GM20431 (cell line): ENCODE measurements around the gene FAM168A.
"Not testable (repeated sequence)": the region's sequence is repeated elsewhere in the genome, so short reads cannot be mapped to it uniquely, and the experiment has no call there.

Experiments
- in situ Hi-C: fragments of 300-500 bp; cut with MseI, MboI; formaldehyde crosslinking; loops from one replicate; pipeline ENCODE4 v1.15.0; 2020; ENCODE audit warnings: low sequenced_read_pairs; ENCODE audit not compliant: unreplicated experiment

FAM168A gene

GRCh38 chr11:73445980-73446379, 151.9 kb downstream of the FAM168A start:
- in situ Hi-C loops: no loop called here

GRCh38 chr11:73439002-73439843, 158.7 kb downstream of the FAM168A start:
- in situ Hi-C loops: no loop called here

GRCh38 chr11:73436859-73437258, 161.1 kb downstream of the FAM168A start:
- in situ Hi-C loops: not testable (repeated sequence)

- in situ Hi-C loops: no loop called here
Observed at GRCh38 chr11:73431396-73431795, 166.5 kb downstream of the FAM168A start.

GRCh38 chr11:73430326-73430725, 167.6 kb downstream of the FAM168A start:
- in situ Hi-C loops: no loop called here

- in situ Hi-C loops: no loop called here
Observed at GRCh38 chr11:73429121-73429750, 168.7 kb downstream of the FAM168A start.

- in situ Hi-C loops: no loop called here
Observed at GRCh38 chr11:73428699-73429098, 169.2 kb downstream of the FAM168A start.

- in situ Hi-C loops: no loop called here
Observed at GRCh38 chr11:73428227-73428626, 169.7 kb downstream of the FAM168A start.

- in situ Hi-C loops: no loop called here
Observed at GRCh38 chr11:73426219-73426850, 171.6 kb downstream of the FAM168A start.

GRCh38 chr11:73425108-73425507, 172.8 kb downstream of the FAM168A start:
- in situ Hi-C loops: no loop called here

- in situ Hi-C loops: no loop called here
Observed at GRCh38 chr11:73423506-73423905, 174.4 kb downstream of the FAM168A start.

GRCh38 chr11:73422886-73423285, 175.0 kb downstream of the FAM168A start:
- in situ Hi-C loops: no loop called here

GRCh38 chr11:73420136-73420535, 177.8 kb downstream of the FAM168A start:
- in situ Hi-C loops: no loop called here

GRCh38 chr11:73416786-73417185, 181.1 kb downstream of the FAM168A start:
- in situ Hi-C loops: no loop called here

- in situ Hi-C loops: no loop called here
Observed at GRCh38 chr11:73415854-73416615, 181.9 kb downstream of the FAM168A start.

GRCh38 chr11:73414977-73415651, 182.8 kb downstream of the FAM168A start:
- in situ Hi-C loops: no loop called here

GRCh38 chr11:73413256-73413655, 184.7 kb downstream of the FAM168A start:
- in situ Hi-C loops: no loop called here

- in situ Hi-C loops: no loop called here
Observed at GRCh38 chr11:73412308-73412707, 185.6 kb downstream of the FAM168A start.

GRCh38 chr11:73411031-73411430, 186.9 kb downstream of the FAM168A start:
- in situ Hi-C loops: no loop called here

- in situ Hi-C loops: no loop called here
Observed at GRCh38 chr11:73410627-73411026, 187.3 kb downstream of the FAM168A start.
